KMS-11 (cell line): ENCODE measurements around the gene METAP1D.

ENCODE experiments used
- H2AFZ ChIP-seq: fragments of 200-600 bp; sonication (generic); 2 replicates; pipeline ENCODE4 v1.6.1; 2016; ENCODE audit warnings: antibody characterized with exemption, mixed run types, low read depth
- H3K27ac ChIP-seq: fragments of 200-600 bp; sonication (generic); 2 replicates; pipeline ENCODE4 v1.6.1; 2016; ENCODE audit warnings: mild to moderate bottlenecking, mixed run types
- H3K27me3 ChIP-seq: fragments of 200-600 bp; sonication (generic); 2 replicates; pipeline ENCODE4 v1.6.1; 2017; ENCODE audit warnings: mild to moderate bottlenecking, low read depth, mixed run types, moderate library complexity; ENCODE audit not compliant: insufficient read depth
- H3K36me3 ChIP-seq: fragments of 200-600 bp; sonication (generic); 2 replicates; pipeline ENCODE4 v1.6.1; 2017; ENCODE audit warnings: mild to moderate bottlenecking, mixed run types; ENCODE audit not compliant: insufficient read depth
- H3K4me1 ChIP-seq: fragments of 200-600 bp; sonication (generic); 2 replicates; pipeline ENCODE4 v1.6.1; 2016; ENCODE audit warnings: mild to moderate bottlenecking, low read depth, mixed run types; ENCODE audit not compliant: poor library complexity, severe bottlenecking
- H3K4me2 ChIP-seq: fragments of 200-600 bp; sonication (generic); 2 replicates; pipeline ENCODE4 v1.7.0; 2016; ENCODE audit warnings: mild to moderate bottlenecking, mixed run types
- H3K4me3 ChIP-seq: fragments of 200-600 bp; sonication (generic); IDR thresholded peaks from 2 replicates; pipeline ENCODE4 v1.6.1; 2017; ENCODE audit warnings: low read depth, low read length, mixed read lengths; ENCODE audit not compliant: insufficient read depth
- H3K79me2 ChIP-seq: fragments of 200-600 bp; sonication (generic); 2 replicates; pipeline ENCODE4 v1.6.1; 2016; ENCODE audit warnings: low read depth, mixed run types; ENCODE audit not compliant: insufficient read depth
- H3K9ac ChIP-seq: fragments of 200-600 bp; sonication (generic); 2 replicates; pipeline ENCODE4 v1.6.1; 2016; ENCODE audit warnings: mild to moderate bottlenecking, mixed run types
- H4K20me1 ChIP-seq: fragments of 200-600 bp; sonication (generic); 2 replicates; pipeline ENCODE4 v1.6.1; 2016; ENCODE audit warnings: mild to moderate bottlenecking, mixed run types; ENCODE audit not compliant: insufficient read depth
- CTCF ChIP-seq: fragments of 200-600 bp; sonication (generic); conservative IDR thresholded peaks from 2 replicates; pipeline ENCODE4 v1.6.1; 2017; ENCODE audit warnings: low read depth, mild to moderate bottlenecking, antibody characterized with exemption, low read length, moderate library complexity, mixed read lengths

METAP1D gene

DNA sequence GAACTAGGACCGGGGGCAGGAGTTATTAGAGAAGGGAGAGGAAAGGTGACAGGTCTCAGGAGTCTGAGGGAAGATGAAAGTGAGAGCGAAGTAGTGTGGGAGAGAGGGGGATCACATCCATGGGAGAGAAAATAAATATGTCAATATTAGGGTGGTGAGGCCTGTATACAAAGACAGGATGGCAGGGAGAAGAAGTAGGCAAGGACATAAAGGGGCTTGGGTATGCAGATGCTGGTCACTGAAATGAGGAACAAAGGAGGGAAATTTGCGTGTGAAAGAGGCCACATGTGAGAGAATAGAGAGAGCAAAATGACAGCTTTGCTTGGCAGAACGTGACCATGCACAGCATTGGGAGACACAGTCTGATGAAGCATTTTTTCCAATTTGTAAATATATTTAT lies 13.6 kb downstream of the METAP1D start:
- Histone ChIP-seq H3K36me3 (no peaks in the 10 kb centered on the region), H3K4me3 (no peak overlapping the region), H4K20me1 (no peaks in the 10 kb centered on the region), H3K27me3 (no peaks in the 10 kb centered on the region), H3K9ac (no peak overlapping the region), H3K4me2 (no peak overlapping the region), H3K27ac (no peak overlapping the region), H3K79me2 (no peaks in the 10 kb centered on the region), H3K4me1 (no peaks in the 10 kb centered on the region), H2AFZ (no peak overlapping the region)
- no peak for TF ChIP-seq CTCF

GRCh38 chr2:172021074-172021931 lies 21.6 kb downstream of the METAP1D start:
- no peak overlapping the region for H3K9ac ChIP-seq
- H3K27me3 ChIP-seq, result no peaks in the 10 kb centered on the region
- H3K4me2 ChIP-seq, result no peak overlapping the region
- H3K27ac ChIP-seq, result no peak overlapping the region
- no peaks in the 10 kb centered on the region for H3K36me3 ChIP-seq
- H2AFZ ChIP-seq, result no peak overlapping the region
- H4K20me1 ChIP-seq, result no peaks in the 10 kb centered on the region
- H3K79me2 ChIP-seq, result no peaks in the 10 kb centered on the region
- TF ChIP-seq CTCF, result no peak
- no peak overlapping the region for H3K4me3 ChIP-seq
- H3K4me1 ChIP-seq, result no peaks in the 10 kb centered on the region

GRCh38 chr2:172021955-172022354 lies 22.2 kb downstream of the METAP1D start:
- H3K27ac ChIP-seq, result no peak overlapping the region
- H3K9ac ChIP-seq, result no peak overlapping the region
- H3K36me3 ChIP-seq, result no peaks in the 10 kb centered on the region
- TF ChIP-seq CTCF, result no peak
- H3K27me3 ChIP-seq, result no peaks in the 10 kb centered on the region
- H4K20me1 ChIP-seq, result no peaks in the 10 kb centered on the region
- no peaks in the 10 kb centered on the region for H3K4me1 ChIP-seq
- H2AFZ ChIP-seq, result no peak overlapping the region
- no peaks in the 10 kb centered on the region for H3K79me2 ChIP-seq
- no peak overlapping the region for H3K4me3 ChIP-seq
- H3K4me2 ChIP-seq, result no peak overlapping the region

DNA sequence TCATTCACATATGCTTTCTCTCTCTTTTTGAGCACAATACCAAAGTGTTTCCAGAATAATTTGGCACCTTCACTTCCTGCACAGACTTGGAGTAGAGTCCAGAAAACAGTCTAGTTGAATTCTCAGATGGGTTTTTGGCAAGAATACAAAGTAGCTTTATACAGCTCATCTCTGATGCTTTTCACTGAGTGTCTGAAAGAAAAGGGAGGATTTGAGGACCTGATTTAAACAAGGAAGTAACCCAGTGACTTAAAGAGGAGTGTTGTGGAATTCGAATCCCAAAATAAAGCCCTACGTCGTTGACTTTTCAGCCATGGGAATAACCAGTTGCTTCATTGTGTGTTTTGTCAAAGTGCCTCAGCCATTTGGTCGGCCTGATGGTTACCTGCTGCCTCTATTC lies 31.8 kb downstream of the METAP1D start:
- Histone ChIP-seq H3K4me3 (no peak overlapping the region), H3K9ac (no peak overlapping the region), H3K27me3 (no peaks in the 10 kb centered on the region), H3K36me3 (no peaks in the 10 kb centered on the region), H3K79me2 (no peaks in the 10 kb centered on the region), H4K20me1 (no peaks in the 10 kb centered on the region), H2AFZ (no peak overlapping the region), H3K27ac (no peak overlapping the region), H3K4me2 (no peak overlapping the region), H3K4me1 (no peaks in the 10 kb centered on the region)
- no peak for TF ChIP-seq CTCF
